GM21515 (cell line): Measurements from ENCODE around the gene PGAM5.
"Not testable (repeated sequence)": the region's sequence is repeated elsewhere in the genome, so short reads cannot be mapped to it uniquely, and the experiment has no call there.

Experiments used
- ATAC-seq: cut with Tn5 transposase; IDR thresholded peaks from one replicate; pipeline ENCODE4 v1.9.1; 2021; ENCODE audit not compliant: unreplicated experiment

PGAM5 gene

DNA sequence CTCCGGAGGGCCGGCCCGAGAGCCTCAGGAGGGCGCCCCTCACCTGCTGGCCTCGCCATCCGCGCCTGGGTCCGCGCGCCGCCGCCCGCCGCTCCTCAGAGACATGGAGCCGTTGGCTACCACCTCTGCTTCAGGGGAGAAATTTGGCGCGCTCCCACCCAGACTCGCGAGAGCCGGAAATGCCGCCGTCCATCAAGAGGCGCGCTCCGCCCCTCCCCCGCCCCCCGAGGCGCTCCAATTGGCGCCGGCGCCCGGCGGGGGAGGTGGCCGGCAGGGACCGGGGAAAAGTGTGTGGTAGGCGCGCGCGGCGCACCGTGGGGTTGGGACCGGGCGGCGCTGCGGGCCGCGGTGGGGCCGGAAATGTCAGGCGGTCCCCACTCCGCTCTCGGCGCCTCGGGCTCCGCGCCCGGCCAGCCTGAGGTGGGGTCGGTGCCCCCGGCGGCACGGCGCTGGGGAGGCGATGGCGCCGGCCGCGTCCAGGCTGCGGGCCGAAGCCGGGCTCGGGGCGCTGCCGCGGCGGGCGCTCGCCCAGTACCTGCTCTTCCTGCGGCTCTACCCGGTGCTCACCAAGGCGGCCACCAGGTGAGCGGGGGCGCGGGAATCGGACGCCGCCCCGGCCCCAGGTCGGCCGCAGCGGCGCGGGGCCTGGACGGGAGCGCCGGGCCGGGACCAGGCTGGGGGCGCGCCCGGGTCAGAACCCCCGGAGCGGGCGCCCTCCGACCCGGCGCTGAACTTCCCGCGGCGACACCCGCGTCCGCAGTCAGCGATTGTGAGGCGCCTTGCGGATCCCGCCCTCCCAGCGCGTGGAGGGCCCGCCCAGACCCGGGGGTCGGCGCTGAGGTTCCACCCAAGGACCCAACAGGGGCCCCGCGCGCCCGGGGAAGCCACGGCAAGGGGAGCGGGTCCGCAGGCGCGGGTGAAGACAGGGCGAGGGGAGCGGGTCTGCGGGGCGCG is 23.2 kb upstream of the PGAM5 start, which contains the start of the genes POLE and PXMP2:
Gene POLE, minus strand, starts transcription at position 132 of the 954 bp plus-strand sequence. Its CDS starts 27 bp downstream, at position 105.
Gene PXMP2, plus strand, starts transcription at position 377 of the 954 bp plus-strand sequence. Its CDS starts 84 bp downstream, at position 461.
- ATAC-seq: peak; percentile 93

DNA sequence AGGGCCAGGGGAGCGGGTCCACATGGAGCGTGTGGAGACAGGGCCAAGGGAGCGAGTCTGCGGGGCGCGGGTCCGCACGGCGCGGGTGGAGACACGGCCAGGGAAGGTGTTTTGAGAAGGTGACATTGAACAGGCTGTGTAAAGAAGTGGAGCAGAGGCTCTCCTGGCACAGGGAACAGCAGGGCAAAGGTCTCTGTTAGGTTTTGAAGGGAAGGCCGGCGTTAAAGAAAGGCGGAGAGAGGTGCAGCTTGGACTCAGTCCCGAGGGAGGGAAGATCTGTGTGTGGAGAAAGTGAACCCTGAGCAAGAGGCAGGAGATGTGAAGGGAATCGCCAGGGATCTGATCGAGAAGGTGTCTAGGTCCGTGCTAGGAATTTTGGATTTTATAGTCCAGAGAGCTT is 21.4 kb upstream of the PGAM5 start:
- ATAC-seq: no peak

DNA sequence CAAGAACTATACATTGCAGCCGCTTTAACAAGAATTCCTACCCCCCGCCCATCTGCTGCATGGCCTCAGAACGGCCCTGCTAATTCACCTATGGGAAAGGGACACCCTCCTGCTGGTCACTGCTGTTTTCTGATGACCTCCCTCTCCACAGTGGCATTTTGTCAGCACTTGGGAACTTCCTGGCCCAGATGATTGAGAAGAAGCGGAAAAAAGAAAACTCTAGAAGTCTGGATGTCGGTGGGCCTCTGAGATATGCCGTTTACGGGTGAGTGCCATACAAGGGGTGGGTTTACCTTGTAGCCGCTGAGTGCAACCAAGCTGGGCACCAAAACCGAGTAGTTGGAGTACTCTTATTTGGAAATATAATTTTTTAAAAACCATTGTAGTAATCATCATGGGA is 20.5 kb upstream of the PGAM5 start:
- no peak for ATAC-seq

DNA sequence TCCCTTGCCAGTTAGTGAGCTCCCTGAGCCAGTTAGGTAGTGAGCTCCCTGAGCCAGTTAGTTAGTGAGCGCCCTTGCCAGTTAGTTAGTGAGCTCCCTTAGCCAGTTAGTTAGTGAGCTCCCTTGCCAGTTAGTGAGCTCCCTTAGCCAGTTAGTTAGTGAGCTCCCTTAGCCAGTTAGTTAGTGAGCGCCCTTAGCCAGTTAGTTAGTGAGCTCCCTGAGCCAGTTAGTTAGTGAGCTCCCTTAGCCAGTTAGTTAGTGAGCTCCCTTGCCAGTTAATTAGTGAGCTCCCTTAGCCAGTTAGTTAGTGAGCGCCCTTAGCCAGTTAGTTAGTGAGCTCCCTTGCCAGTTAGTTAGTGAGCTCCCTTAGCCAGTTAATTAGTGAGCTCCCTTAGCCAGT is 18.6 kb upstream of the PGAM5 start:
- not testable (repeated sequence) for ATAC-seq

DNA sequence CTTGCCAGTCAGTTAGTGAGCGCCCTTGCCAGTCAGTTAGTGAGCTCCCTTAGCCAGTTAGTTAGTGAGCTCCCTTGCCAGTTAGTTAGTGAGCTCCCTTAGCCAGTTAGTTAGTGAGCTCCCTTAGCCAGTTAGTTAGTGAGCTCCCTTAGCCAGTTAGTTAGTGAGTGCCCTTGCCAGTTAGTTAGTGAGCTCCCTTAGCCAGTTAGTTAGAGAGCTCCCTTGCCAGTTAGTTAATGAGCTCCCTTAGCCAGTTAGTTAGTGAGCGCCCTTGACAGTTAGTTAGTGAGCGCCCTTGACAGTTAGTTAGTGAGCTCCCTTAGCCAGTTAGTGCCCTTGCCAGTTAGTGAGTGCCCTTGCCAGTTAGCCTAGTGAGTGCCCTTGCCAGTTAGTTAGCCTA is 15.8 kb upstream of the PGAM5 start:
- not testable (repeated sequence) for ATAC-seq

DNA sequence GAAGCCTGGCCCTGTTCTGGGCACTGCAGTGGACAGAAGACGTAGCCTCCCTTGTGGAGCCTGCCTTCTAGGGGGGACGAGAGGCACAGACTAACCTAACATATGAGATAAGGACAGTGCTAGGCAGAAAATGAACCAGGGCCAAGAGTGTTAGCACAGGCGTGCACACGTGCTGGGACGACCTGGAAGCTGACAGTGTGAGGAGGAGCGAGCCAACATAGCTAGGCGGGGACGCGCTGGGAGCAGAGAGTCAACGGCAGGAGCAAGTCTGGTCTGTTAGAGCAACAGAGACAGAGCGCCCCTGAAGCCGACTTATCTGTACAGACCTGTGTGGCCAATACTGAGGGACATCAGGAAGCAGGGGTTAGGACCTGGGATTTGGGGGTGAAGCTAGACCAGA is 15.2 kb upstream of the PGAM5 start:
- ATAC-seq: no peak

DNA sequence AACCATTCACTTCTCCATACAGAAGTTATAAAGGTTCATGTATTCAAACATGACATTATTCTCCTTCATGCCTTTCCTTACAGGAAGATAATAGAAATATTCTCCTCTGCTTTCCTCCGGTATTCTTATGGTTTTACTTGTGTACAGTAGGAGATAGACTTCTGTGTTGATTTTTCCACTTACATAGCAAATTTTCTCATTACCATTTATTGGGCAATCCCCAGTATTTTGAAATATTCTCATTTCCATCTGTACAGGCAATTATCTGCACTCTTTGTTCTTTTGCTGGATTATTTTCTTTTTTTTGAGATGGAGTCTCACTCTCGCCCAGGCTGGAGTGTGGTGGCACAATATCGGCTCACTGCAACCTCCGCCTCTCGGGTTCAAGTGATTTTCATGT is 12.3 kb upstream of the PGAM5 start:
- ATAC-seq: no peak

DNA sequence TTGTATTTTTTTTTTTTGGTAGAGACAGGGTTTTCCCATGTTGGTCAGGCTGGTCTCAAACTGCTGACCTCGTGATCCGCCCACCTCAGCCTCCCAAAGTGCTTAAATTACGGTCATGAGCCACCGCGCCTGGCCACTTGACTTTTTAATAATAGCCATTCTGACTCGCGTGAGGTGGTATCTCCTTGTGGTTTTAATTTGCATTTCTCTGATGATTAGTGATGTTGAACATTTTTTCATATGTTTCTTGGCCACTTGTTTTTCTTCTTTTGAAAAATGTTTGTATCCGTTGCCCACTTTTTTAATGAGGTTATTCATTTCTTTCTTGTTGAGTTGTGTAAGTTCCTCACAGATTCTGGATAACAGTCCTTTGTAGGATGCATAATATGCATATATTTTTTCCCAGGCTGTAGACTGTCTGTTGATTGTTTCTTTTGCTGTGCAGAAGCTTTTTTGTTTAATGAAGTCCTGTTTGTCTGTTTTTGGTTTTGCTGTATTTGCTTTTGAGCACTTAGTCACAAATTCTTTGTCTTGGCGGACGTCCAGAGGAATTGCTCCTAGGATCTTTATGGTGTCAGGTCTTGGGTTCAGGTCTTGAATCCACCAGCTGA is 10.3 kb upstream of the PGAM5 start:
- ATAC-seq: no peak

DNA sequence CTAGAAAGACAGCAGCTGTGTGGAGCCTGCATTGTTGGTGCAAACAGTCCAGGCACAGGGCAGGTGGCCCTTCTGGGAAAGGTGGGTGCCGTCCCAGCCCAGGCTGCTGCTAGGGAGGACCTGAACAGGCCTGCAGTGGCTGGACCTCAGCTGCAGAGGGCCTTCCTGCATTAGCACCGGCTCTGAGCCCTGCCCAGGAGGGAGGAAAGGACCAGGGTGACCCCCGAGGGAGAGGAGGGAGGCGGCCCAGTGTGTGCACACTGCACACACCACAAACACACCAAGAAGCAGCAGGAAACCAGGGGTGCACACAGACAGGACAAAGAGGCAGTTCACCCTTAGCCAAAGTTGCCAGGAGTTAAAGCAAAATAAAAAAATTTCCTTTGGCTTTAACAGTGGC is 8.0 kb upstream of the PGAM5 start:
- no peak for ATAC-seq

DNA sequence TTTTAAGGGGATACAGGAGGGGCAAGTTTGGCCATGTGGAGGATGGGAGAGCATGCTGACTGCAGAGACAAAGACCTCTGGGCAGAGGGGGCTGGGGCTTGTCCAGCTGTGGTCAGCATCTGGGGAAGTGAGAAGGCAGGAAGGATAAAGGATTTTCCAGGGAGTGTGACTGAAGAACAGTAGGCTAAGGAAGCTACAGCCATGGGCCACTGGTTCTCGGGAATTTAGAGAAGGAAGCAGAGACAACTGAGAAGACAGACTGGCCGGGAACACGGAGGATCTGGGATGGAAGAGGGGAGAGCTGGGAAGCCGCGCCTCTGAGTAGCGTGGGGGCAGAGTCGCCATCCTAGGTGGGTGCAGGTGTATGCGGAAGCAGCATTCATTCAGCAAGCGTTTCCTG is 7.0 kb upstream of the PGAM5 start:
- no peak for ATAC-seq

DNA sequence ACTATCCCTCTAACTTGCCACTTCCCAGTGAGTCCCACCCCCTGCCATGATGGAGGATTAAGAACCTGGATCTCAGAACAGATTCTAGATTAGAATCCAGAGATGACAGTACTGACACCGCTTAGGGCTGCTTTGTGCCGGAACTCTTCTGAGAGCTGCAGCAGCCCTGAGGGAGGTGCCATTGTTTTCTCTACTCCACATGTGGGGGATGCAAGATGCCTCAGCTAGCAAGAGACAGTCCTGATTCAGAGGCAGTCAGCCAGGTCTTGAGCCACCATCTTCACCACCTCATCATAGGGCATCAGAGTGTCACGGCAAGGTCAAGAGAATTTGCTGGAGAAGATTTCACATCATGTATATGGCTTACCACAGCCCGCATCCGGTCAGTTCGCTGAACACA is 3.4 kb upstream of the PGAM5 start:
- ATAC-seq: no peak

DNA sequence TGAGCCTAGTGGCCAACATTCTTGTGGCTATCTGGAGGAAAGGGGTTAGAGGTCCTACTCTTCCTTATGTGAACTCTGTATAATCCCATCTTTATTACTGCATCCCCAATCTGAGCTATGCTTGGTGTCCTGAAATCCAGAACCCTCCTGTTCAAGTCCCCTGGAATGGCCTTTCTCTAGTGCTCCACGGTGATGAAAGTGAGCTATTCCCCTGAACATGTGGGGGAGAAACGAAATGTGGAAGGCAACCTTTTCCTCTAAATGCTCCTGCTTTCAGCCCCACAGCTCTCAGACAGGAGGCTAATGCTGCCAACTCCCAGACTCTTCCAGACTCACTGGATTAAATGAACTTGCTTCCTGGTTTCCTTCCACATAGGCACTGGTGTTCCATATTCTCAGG is 2.5 kb upstream of the PGAM5 start:
- no peak for ATAC-seq

DNA sequence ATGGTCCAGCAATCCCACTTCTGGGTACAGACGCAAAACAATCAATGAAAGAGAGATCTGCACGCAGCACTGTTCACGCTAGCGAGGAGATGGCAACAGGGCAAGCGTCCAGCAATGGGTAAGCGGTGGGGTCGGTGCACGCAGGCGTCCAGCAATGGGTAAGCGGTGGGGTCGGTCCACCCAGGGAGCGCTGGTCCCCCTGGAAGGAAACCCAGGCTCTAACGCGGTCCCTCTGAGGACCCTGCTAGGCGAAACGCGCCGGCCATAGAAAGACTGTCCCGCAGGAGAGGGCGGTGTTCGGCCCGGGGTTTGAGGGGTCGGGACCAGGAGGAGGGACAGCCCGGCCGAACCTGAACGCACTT is 618 bp upstream of the PGAM5 start:
- peak; percentile 31 for ATAC-seq

DNA sequence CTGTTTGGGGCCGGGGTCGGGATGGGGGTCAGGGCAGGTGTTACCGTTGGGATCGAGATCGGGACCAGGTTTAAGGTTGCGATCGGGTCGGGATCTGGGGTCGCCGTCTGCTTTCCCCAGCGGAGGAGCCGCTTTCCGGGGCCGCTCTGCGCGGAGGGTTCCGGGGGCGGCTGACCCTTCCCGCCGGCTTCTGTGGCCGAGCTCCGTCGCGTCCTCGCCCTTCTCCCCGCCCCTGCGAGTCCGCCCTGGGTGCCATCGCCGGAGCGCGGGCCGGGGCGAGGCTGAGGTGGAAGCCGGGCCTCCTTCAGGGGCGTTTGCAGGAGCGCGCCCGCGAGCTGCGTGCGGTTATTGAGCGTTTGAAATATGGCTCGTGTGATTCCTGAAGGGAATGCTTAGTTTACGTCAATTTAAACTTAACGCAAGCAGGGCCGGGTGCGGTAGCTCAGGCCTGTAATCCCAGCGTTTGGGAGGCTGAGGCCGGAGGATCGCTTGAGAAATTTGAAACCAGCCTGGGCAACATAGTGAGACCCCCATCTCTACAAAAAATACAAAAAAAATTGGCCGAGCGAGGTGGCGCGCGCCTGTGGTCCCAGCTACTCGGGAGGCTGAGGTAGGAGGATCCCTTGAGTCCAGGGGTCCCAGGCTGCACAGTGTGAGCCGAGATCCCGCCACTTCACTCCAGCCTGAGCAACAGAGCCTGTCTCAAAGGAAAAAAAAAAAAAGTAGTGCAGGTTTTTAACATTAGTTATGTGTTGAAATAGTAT is 620 bp downstream of the PGAM5 start:
- peak; percentile 22 for ATAC-seq

DNA sequence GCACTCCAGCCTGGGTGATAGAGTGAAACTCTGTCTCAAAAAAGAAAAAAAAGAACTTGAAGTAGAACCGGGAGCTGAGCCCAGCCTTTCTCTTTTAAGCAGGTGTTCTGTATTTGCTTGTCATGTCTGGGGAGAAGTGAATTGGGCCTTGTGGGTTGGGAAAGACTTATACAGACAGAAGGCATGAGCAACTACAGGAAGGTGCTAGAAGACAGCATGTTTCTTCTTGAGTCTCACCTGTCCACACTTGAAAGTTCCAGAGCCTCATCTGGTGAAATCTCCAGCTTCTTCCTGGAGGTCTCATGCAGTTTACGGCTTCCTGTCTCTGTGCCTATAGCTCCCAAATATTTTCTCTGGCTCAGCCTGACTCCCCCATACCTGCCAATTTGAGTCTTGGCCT is 2.5 kb downstream of the PGAM5 start:
- ATAC-seq: no peak

DNA sequence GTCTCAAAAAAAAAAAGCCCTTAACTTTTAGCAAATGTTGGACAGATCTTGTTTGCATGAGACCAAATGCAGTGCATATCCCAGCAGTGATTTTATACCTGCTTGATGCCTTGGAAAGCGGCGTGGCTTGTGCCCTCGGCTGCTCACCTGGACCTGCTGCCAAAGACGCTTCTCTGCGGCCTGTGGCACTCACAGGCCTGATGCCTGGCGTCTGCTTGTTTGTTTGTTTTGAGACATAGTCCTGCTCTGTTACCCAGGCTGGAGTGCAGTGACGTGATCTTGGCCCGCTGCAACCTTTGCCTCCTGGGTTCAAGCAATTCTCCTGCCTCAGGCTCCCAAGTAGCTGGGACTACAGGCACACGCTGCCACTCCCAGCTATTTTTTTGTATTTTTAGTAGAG is 5.2 kb downstream of the PGAM5 start:
- no peak for ATAC-seq

DNA sequence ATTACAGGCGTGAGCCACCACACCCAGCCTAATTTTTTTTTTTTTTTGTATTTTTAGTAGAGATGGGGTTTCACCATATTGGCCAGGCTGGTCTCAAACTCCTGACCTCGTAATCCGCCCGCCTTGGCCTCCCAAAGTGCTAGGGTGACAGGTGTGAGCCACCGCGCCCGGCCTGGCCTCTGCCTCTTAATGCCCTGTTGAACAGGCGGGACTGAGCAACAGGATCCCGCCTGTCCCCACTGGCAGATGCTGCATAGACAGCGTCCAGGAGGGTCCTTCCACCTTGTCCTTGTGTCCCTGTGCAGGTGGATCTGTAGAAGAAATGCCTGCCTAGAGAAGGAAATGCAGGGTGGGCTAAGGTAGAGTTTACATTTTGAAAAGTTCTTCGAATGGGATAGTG is 5.7 kb downstream of the PGAM5 start:
- ATAC-seq: no peak

DNA sequence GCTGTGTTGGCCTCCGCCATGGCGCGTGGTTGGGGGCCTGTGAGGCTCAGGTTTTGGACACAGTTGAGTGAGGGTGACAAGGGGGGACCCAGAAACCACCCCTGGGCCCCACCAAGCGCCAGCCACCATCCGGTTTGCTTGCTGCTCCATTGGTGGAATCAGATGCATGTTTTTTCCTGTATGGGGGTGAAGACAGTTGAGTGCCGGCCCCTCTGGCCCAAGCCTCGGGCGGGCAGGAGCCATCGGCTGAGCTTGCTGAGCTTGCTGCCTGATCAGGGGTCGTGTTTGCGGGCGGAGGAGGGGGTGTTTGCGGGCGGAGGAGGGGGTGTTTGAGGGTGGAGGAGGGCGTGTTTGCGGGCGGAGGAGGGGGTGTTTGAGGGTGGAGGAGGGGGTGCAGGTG is 6.4 kb downstream of the PGAM5 start:
- ATAC-seq: no peak

DNA sequence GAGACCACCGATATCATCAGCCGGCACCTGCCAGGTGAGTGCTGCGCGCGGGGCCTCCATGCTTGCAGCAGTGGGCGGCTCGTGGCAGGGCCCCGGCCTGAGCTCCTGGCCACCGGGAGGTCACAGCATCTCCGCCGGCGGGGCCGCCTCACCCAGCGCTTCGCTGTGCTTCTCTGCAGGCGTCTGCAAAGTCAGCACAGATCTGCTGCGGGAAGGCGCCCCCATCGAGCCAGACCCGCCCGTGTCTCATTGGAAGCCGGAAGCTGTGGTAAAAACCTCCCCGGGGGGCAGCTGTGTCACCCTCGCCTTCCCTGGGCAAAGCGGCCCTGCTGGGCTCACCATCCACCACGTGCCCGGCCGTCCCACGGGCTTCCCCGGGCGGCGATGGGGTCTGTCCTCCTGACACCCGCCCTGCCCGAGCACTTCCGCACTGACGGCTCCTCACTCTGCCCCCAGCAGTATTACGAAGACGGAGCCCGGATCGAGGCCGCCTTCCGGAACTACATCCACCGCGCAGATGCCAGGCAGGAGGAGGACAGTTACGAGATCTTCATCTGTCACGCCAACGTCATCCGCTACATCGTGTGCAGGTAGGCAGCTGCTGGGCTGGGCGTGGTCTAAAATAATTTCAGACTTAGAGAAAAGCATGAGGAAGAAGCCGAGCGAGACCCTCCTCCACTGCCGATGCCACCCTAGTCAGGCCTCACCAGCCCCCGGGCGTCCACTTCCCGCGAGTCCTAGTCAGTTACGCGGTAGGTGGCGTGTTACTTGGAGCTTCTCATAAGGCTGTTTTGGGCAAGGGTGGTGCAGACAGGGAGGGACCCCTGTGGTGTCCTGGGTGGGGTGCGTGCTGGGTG is 7.1 kb downstream of the PGAM5 start:
- ATAC-seq: no peak

DNA sequence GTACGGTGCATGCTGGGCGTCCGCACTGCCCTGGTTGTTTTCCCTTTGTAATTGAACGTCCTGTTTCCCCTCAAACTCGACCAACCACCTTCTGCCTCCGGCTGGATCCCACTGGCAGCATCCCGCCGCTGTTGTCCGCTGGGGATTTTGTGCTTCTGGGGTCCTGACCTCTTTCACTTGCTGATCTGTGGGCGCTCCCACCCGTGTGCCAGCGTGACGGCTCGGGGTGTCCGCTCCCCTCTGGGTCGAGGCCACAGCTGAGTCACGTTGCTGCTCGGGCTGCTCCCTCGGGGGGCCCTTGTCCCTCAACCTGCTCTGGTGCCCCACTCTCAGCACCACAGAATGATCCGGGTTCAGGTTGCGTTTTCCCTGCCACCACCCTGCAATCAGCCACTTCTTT is 8.0 kb downstream of the PGAM5 start:
- no peak for ATAC-seq
